B cell (primary cell): ENCODE measurements around the gene RAX2. TPM values are rescaled to one million over a fixed set of nuclear protein-coding genes. Genes with fewer than 3 reads are reported as not detected.
A peak's percentile ranks its signal among the peaks of the same experiment; 100 is the strongest.

ENCODE experiments used
- ATAC-seq: fragments of 200-7000 bp; cut with Tn5 transposase; one replicate; pipeline ENCODE4 v1.10.0; 2021; ENCODE audit warnings: low read depth, mild to moderate bottlenecking, moderate number of reproducible peaks, moderate library complexity
- CTCF ChIA-PET: fragments of 350-600 bp; sonication (Branson Sonifier 250); formaldehyde crosslinking; loops from one replicate; lab custom pipeline; 2021; ENCODE audit warnings: antibody characterized with exemption, inconsistent platforms; lab: Charles Lee
- POLR2A ChIA-PET: fragments of 350-600 bp; sonication (Branson Sonifier 250); formaldehyde crosslinking; loops from one replicate; lab custom pipeline; 2021; ENCODE audit warnings: antibody characterized with exemption; lab: Charles Lee
- DNase-seq: peaks from one replicate; pipeline ENCODE4 v3.0.0; 2013
- H2AFZ ChIP-seq: 2 replicates; pipeline ENCODE4 v1.6.1; 2012; ENCODE audit warnings: mild to moderate bottlenecking, low read depth, low read length; ENCODE audit not compliant: insufficient read depth, poor library complexity, severe bottlenecking
- H3K27ac ChIP-seq, 2 donors: 1 replicate in 1 of 2; 2 replicates in 1 of 2; pipeline ENCODE4 v1.5.1; 2012 to 2013; ENCODE audit warnings: low read length in 2 of 2, mild to moderate bottlenecking in 2 of 2, moderate library complexity in 1 of 2
- H3K27me3 ChIP-seq, 4 experiments: fragments of 200-600 bp in 1 of 4; sonication (generic) in 1 of 4; replicated peaks in 1 of 4; 1 replicate in 2 of 4; 2 replicates in 2 of 4; pipeline versions ENCODE4 v1.6.1 to v1.7.0; 2013 to 2016; ENCODE audit warnings: low read length in 3 of 4, mild to moderate bottlenecking in 2 of 4, mixed read lengths in 1 of 4, moderate library complexity in 1 of 4; ENCODE audit not compliant: insufficient read depth in 4 of 4, control insufficient read depth in 3 of 4; ENCODE audit errors: control extremely low read depth in 1 of 4
- H3K36me3 ChIP-seq, 2 experiments: replicated peaks in 1 of 2; 1 replicate in 1 of 2; 2 replicates in 1 of 2; pipeline versions ENCODE4 v1.6.1 to v1.7.1; 2013; ENCODE audit warnings: low read length in 1 of 2; ENCODE audit not compliant: insufficient read depth in 2 of 2, control insufficient read depth in 1 of 2; ENCODE audit errors: control extremely low read depth in 1 of 2, extremely low read depth in 1 of 2
- H3K4me1 ChIP-seq, 2 donors: fragments of 200-600 bp in 1 of 2; sonication (generic) in 1 of 2; 1 replicate in 1 of 2; 2 replicates in 1 of 2; pipeline versions ENCODE4 v1.5.1 to v1.6.1; 2013 to 2017; ENCODE audit warnings: low read length in 2 of 2; ENCODE audit not compliant: control insufficient read depth in 2 of 2, insufficient read depth in 2 of 2
- H3K4me2 ChIP-seq: replicated peaks from 2 replicates; pipeline ENCODE3; 2012; ENCODE audit warnings: mild to moderate bottlenecking, low read depth, low read length; ENCODE audit not compliant: poor library complexity, severe bottlenecking
- H3K4me3 ChIP-seq, 5 experiments: fragments of 200-600 bp in 1 of 5; sonication (generic) in 1 of 5; 1 replicate in 3 of 5; 2 replicates in 2 of 5; pipeline versions ENCODE4 v1.5.1 to v1.7.0; 2011 to 2016; ENCODE audit warnings: low read length in 4 of 5, mild to moderate bottlenecking in 4 of 5, low read depth in 2 of 5, control low read depth in 1 of 5, moderate library complexity in 1 of 5; ENCODE audit not compliant: insufficient read depth in 1 of 5; ENCODE audit errors: control extremely low read depth in 1 of 5, extremely low read depth in 1 of 5
- H3K79me2 ChIP-seq: fragments of 200-600 bp; sonication (generic); one replicate; pipeline ENCODE4 v1.6.0; 2016; ENCODE audit warnings: low read length; ENCODE audit not compliant: control insufficient read depth, insufficient read depth
- H3K9ac ChIP-seq: fragments of 200-600 bp; sonication (generic); 2 replicates; pipeline ENCODE4 v1.6.1; 2017; ENCODE audit warnings: mild to moderate bottlenecking, low read length, moderate library complexity
- H3K9me3 ChIP-seq, 3 donors: one replicate each; pipeline versions ENCODE4 v1.6.1 to v1.7.1; 2013; ENCODE audit warnings: low read length in 2 of 3; ENCODE audit not compliant: control insufficient read depth in 2 of 3, insufficient read depth in 1 of 3; ENCODE audit errors: control extremely low read depth in 1 of 3
- H4K20me1 ChIP-seq: 2 replicates; pipeline ENCODE4 v1.6.0; 2012; ENCODE audit warnings: mild to moderate bottlenecking, low read length; ENCODE audit not compliant: insufficient read depth, control insufficient read depth, poor library complexity, severe bottlenecking
- H3K27ac Mint-ChIP-seq: one replicate; pipeline ENCODE4 v1.8.0; 2021; ENCODE audit warnings: mixed read lengths
- H3K27me3 Mint-ChIP-seq: one replicate; pipeline ENCODE4 v1.8.0; 2021; ENCODE audit warnings: mixed read lengths
- H3K4me1 Mint-ChIP-seq: one replicate; pipeline ENCODE4 v1.8.0; 2021; ENCODE audit warnings: mixed read lengths
- H3K4me3 Mint-ChIP-seq: one replicate; pipeline ENCODE4 v1.8.0; 2021; ENCODE audit warnings: mixed read lengths
- H3K9me3 Mint-ChIP-seq: one replicate; pipeline ENCODE4 v1.8.0; 2022; ENCODE audit warnings: mixed read lengths; ENCODE audit not compliant: insufficient read depth
- EZH2 ChIP-seq: IDR thresholded peaks from 2 replicates; pipeline ENCODE4 v1.6.1; 2012; ENCODE audit warnings: borderline replicate concordance, low read depth, mild to moderate bottlenecking, moderate library complexity, low read length; ENCODE audit not compliant: insufficient read depth, poor library complexity, severe bottlenecking
- WGBS: methylation state at CpG from one replicate; pipeline ENCODE4 v1.1.5; 2013; ENCODE audit warnings: missing lambda C conversion rate; ENCODE audit not compliant: insufficient coverage; 5-methylcytosine and 5-hydroxymethylcytosine counted together
- intact Hi-C: fragments of 100-400 bp; cut with micrococcal nuclease; formaldehyde crosslinking; loops from one replicate; pipeline ENCODE4 v1.10.0; 2022
- polyA plus RNA-seq: library from polyadenylated mRNA; depleted of rRNA; stranded (reverse); fragments of >200 nt; gene quantifications from 2 replicates; pipeline ENCODE4 v1.2.3, GENCODE V29; 2012
- total RNA-seq, 2 donors: library from RNA; stranded (reverse); fragments of 120-200 nt in 1 of 2; gene quantifications; 1 replicate in 1 of 2; 2 replicates in 1 of 2; pipeline versions ENCODE4 v1.2.3 to v1.2.4, GENCODE V29; 2013 to 2022
- TF ChIP-seq, protein P1 (sequence below): fragments of 200-600 bp; IDR thresholded peaks from one replicate; pipeline ENCODE4 v1.8.0; 2022; ENCODE audit warnings: antibody characterized with exemption, mild to moderate bottlenecking

The RAX2 gene
- total and polyA plus RNA-seq, 2 donors (not counting 1 experiment from before 2014, with no cell fraction given), result not detected

DNA sequence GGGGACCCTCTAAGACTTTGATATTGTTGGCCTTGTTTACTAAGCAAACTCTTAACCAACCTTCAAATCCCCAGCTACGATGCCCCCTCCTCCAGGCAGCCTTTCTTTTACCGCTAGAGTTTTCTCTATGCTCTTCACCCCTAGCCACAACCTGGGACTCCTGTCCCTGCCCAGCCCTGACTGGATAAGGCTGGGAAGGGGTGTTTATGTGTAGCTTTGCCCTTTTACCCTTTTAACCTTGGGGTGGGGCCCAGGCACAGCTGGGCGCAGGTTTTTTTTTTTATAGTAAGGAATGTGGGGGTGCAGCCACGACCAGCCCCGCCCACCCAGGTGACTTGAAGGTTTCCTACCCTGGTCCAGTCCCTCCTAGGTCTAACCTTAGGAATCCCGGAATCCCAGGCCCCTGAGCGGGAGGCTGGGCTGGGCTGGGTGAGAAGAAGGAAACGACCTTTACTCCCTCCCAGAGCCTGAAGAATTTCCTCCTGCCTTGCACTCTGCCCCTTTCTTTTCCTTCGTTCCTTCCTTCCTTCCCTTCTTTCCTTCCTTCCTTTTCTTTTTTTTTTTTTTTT is 51.6 kb downstream of the RAX2 start:
- POLR2A ChIA-PET, result interaction anchor here (1.2 kb wide), 1 partner anchor 164 kb away, joined by 5 read pairs; no protein-coding TSS in a partner anchor

DNA sequence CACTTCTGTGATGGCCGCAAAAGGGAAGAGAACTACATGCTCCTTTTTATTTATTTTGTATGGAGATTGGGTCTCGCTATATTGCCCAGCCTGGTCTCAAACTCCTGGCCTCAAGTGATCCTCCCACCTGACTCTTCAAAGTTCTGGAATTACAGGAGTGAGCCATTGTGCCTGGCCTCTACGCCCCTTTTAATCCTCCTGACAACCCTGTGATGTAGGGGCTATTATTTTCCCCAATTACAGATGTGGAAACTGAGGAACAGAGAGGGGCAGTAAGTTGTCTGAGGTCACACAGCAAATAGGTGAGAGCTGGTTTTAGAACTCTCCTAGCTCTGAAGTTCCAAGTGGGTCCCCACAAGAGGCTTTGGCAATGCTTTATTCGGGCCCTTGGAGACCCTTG is 52.2 kb downstream of the RAX2 start:
- ChIA-PET POLR2A (no interaction called here), CTCF (interaction anchor here (0.6 to 2.0 kb wide), 7 partner anchors 11 to 102 kb away, joined by 3 to 7 read pairs (median 3); partner anchors contain the start of gene TJP3)
- DNase-seq (no peak), ATAC-seq (no peak)
- no peak overlapping the region for H3K27ac ChIP-seq
- no peak overlapping the region for H3K4me3 ChIP-seq
- no peak overlapping the region for H2AFZ ChIP-seq
- no peak overlapping the region for H3K4me3 Mint-ChIP-seq
- TF ChIP-seq, protein P1, sequence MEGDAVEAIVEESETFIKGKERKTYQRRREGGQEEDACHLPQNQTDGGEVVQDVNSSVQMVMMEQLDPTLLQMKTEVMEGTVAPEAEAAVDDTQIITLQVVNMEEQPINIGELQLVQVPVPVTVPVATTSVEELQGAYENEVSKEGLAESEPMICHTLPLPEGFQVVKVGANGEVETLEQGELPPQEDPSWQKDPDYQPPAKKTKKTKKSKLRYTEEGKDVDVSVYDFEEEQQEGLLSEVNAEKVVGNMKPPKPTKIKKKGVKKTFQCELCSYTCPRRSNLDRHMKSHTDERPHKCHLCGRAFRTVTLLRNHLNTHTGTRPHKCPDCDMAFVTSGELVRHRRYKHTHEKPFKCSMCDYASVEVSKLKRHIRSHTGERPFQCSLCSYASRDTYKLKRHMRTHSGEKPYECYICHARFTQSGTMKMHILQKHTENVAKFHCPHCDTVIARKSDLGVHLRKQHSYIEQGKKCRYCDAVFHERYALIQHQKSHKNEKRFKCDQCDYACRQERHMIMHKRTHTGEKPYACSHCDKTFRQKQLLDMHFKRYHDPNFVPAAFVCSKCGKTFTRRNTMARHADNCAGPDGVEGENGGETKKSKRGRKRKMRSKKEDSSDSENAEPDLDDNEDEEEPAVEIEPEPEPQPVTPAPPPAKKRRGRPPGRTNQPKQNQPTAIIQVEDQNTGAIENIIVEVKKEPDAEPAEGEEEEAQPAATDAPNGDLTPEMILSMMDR, result no peak
- TF ChIP-seq EZH2, result no peak
- H3K4me1 Mint-ChIP-seq, result peaks cover 11% of the 10 kb centered on the region
- H3K79me2 ChIP-seq, result no peaks in the 10 kb centered on the region
- no peaks in the 10 kb centered on the region for H3K36me3 ChIP-seq
- H3K9ac ChIP-seq, result no peak overlapping the region
- no peak overlapping the region for H3K4me2 ChIP-seq
- peaks cover 16 to 20% of the 10 kb centered on the region in 2 donors for H3K4me1 ChIP-seq
- no peak overlapping the region for H3K27ac Mint-ChIP-seq
- peaks cover 0 to 12% (median 0%) of the 10 kb centered on the region in 3 donors for H3K9me3 ChIP-seq
- H3K27me3 Mint-ChIP-seq, result peaks cover 21% of the 10 kb centered on the region
- intact Hi-C loops, result no loop called here
- peaks cover 0 to 42% (median 21%) of the 10 kb centered on the region in 4 experiments for H3K27me3 ChIP-seq
- H4K20me1 ChIP-seq, result no peaks in the 10 kb centered on the region
- WGBS, result 100% methylated on average over 1 of the region's 4 CpGs
- H3K9me3 Mint-ChIP-seq, result no peaks in the 10 kb centered on the region

More for the DNA sequence above, 51.6 kb downstream of the RAX2 start:
- CTCF ChIA-PET, result interaction anchor here (0.7 to 1.2 kb wide), 5 partner anchors 18 to 101 kb away, joined by 3 to 4 read pairs (median 3); no protein-coding TSS in a partner anchor
- no peak overlapping the region for H2AFZ ChIP-seq
- peaks cover 0 to 42% (median 21%) of the 10 kb centered on the region in 4 experiments for H3K27me3 ChIP-seq
- H3K9ac ChIP-seq, result no peak overlapping the region
- H3K4me1 Mint-ChIP-seq, result peaks cover 11% of the 10 kb centered on the region
- H3K27ac ChIP-seq, result no peak overlapping the region
- H3K4me1 ChIP-seq, result peaks cover 16 to 20% of the 10 kb centered on the region in 2 donors
- no peak for TF ChIP-seq EZH2
- TF ChIP-seq, protein P1, result no peak
- peaks cover 0 to 12% (median 0%) of the 10 kb centered on the region in 3 donors for H3K9me3 ChIP-seq
- DNase-seq (no peak), ATAC-seq (no peak)
- H3K27me3 Mint-ChIP-seq, result peaks cover 21% of the 10 kb centered on the region
- no peaks in the 10 kb centered on the region for H3K36me3 ChIP-seq
- H3K4me3 Mint-ChIP-seq, result no peak overlapping the region
- no peak overlapping the region for H3K4me3 ChIP-seq
- H3K4me2 ChIP-seq, result peak overlapping the region; percentile 81
- no peaks in the 10 kb centered on the region for H4K20me1 ChIP-seq
- intact Hi-C loops, result no loop called here
- no peaks in the 10 kb centered on the region for H3K79me2 ChIP-seq
- no peak overlapping the region for H3K27ac Mint-ChIP-seq
- 29% methylated on average over 7 of the region's 9 CpGs for WGBS
- H3K9me3 Mint-ChIP-seq, result no peaks in the 10 kb centered on the region
